Middle frontal gyrus (tissue), 1 donor: ENCODE results near the gene BTC.
"Not testable (repeated sequence)": the region's sequence is repeated elsewhere in the genome, so short reads cannot be mapped to it uniquely, and the experiment has no call there.

Experiments
- DNase-seq: peaks from one replicate; pipeline ENCODE4 v3.0.0-alpha.2; 2015; ENCODE audit warnings: low spot score; ENCODE audit errors: extremely low spot score

BTC gene, protein sequence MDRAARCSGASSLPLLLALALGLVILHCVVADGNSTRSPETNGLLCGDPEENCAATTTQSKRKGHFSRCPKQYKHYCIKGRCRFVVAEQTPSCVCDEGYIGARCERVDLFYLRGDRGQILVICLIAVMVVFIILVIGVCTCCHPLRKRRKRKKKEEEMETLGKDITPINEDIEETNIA

DNA sequence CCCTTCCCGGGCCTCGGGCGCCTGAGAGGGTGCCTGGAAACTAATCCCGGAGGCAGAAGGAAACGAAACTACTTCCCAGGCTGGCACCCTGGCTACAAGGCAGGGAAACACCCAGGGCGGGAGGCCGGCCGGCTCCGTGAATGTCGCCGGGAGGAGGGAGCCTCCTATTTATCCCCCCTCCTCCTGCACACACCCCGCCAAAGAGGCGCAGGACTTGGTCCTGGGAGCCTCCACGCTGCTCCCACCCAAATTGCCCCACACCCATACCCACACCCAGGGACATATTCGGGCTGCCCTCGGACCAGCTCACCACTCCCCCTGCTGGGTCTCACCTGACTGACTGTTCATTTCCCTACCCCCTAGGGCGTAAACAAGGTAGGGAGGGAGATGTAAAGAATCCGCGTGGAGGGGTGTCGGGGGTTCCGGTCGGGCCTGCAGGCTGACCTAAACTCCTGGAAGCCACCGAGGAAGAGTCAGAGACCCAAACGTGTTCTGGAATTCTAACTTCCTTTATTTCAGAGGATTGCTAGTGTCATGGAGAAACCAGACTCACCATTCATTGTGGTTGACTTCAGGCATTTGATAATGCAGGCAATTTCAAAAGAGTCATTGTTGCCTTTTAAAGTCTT lies at the start of gene BTC:
TSS of gene BTC (minus strand) at position 142 of the 629 bp plus-strand sequence. CDS start 198 bp downstream, outside the sequence.
- DNase-seq, result no peak

DNA sequence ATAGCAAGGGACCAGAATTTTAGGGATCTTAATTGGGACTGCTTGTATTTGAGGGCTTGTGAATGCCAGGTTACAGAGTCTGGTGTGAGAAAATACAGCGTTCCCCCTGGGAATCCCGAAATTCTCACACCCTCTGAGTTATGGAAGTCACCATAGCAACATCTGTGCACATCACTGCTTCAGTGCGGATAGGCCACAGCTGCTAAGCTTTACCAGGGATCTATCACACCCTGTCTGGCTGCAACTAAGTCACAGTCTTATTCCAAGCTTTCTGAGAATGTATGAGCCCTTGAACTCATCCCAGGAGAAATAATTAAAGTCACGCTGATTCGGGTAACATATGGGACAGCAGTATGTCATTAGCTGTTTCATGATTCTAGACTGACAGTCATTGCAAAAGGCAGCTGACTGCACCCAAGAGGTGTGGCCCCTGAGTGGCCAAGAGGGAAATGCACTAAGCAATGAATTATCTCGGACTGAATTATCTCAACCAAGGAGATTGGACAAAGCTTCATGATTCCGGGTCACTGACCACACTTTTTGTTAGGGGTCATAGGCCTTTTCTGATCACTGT lies 46.7 kb upstream of the BTC start:
- no peak for DNase-seq

DNA sequence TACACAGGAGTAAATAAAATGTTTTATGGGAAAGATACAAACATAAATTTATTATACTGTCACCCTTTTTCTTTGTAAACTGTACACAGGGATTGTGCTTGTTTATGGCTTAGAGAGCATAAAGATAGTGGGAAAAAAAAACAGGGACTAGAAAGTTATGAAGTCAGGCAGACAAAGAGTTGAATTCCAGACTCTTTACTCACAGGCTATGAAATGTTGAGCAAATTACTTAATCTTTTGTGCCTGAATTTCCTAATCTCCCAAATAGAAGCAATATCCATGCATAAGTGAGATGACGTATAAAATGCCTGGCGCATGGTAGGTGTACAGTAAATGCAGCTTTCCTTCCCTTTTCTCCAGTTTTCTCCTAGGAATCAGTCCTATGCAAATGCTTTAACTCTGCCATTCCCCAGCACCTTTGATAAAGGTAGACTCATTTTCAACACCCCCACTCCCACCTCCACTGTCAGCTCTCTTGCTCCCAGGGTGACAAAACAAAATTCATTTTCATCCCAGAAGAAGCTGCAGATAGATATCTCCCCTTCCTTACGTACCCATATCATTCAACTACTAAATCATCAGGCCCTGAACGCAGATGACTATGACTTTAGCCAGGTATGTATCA lies 44.5 kb upstream of the BTC start:
- no peak for DNase-seq

DNA sequence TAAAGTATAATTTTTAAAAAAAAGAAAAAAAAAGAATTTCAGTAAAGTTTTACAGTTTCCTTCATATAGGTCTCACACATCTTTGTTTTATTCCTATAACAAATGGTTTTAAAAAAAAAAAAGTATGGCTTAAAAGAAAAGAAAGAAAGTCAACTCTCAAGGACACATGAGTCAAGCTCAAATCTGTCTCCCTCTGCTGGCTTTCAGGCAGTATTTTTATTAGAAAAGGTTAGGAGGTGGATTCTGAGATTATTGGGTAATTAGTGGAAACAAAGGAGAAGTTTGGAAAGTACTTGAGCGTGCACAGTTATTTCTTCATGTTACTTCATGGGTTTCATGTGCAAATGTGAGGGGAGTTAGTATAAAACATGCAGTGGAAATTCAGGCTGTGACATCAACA lies 36.6 kb upstream of the BTC start:
- no peak for DNase-seq

DNA sequence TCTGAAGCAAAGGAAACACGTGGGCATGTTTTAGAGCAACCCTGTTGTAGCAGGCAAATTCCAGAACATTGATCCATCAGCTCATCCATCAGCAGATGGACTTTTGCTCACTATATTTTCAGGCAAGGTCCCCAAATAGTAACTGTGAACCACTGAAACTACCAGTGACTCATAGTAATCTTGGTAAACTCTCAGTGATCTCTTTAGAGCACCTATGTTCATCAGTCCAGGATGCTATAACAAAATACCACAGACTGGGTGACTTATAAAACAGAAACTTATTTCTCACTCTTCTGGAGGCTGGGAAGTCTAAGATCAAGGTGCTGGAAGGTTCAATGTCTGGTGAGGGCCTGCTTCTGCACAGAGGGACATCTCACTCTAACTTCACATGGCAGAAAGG lies 28.9 kb upstream of the BTC start:
- no peak for DNase-seq

DNA sequence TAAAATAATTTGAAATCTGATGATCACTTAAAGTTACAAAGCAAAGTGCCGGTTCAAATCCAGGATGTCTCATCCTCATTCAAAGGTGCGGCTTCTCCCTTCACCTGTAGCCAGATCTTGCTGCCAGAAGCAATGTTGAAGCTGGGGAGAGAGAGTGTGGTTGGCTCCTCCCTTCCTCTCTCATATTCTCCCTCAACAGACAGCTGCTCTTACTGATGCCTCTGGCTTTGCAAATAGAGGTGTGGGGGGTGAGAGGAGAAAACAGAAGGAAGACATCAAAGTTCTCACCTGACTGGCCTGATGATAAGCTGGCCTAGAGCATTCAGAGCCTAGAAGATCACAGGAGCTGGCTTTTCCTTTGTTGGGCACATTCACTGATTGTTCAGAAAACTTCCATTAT lies 28.3 kb upstream of the BTC start:
- DNase-seq, result no peak

DNA sequence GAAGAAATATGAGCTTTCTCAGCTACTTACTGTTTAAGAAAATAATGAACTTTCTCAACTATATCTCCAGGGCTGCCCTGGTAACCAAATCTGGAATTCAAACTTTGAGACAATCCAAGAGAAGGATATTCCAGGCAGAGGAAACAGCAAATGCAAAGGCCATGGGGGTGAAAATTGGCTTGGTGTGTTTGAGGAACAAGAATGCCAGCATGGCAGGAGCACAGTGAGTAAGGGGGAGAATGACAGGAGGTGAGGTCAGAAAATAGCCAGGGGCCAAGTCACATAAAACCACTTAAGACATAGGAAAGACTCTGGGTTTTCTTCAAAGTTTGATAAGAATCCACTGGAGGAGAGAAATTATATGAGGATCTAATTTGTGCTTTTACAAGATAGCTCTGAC lies 27.2 kb upstream of the BTC start:
- DNase-seq, result no peak

DNA sequence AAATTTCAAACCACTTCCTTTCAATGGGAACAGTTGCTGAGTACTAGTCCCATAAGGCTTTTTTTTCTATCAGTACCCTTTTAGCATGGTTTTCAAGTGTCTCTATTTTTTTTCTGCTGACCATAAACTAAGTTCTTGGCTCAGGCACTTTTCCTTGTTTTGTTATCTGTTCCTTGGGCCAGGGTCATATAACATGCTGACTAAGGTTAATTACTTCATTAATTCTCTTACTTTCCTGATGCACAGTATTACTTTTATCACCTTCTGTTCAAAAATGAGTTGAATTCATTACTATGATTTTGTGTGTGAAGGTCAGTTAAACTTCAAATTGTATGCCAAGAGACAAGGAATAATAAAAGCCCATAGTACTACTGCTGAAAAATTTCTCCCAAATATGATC lies 19.7 kb upstream of the BTC start:
- no peak for DNase-seq

DNA sequence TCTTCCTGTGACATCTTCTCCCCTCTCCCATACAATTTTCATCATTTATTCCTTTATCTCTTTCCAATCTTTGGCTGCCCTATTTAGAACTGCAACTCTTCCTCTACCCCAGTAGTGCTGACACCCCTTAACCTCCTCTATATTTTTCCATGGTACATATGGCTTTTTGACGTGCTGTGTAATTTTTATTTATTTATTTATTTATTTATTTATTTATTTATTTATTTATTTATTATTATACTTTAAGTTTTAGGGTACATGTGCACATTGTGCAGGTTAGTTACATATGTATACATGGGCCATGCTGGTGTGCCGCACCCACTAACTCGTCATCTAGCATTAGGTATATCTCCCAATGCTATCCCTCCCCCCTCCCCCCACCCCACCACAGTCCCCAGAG lies 17.7 kb upstream of the BTC start:
- DNase-seq, result not testable (repeated sequence)

DNA sequence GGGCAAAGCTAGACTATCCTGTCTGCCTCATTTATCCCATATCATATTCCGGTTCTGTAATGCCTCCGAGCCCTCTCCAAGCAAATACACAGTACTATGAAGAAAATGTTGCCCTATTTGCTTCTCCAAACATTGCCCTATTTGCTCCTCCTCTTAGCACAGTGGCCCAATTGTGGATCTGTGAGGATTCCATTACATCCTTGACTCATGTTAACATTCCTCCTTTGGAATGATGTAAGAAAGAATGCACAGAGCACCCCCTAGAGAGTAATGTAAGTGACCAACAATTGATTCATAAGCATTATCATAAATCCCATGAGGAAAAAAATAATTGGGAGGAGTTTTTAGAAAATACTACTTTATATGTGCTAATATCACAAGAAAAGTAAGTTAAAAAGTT lies 11.3 kb upstream of the BTC start:
- no peak for DNase-seq

DNA sequence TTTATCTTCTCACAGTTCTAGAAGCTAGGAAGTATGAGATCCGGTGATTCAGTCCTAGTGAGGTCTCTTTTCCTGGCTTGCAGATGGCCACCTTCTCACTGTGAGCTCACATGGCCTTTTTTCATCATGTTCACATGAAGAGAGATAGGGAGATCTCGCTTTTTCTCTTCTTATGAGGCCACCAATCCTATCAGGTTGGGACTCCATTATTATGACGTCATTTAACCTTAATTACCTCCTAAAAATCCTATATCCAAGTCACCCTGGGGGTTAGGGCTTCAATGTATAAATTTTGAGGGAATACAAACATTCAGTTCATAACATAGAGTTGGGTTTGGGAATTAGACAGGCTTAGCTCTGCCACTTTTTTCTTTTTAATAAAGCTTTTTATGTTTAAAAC lies 6.0 kb upstream of the BTC start:
- DNase-seq, result no peak

DNA sequence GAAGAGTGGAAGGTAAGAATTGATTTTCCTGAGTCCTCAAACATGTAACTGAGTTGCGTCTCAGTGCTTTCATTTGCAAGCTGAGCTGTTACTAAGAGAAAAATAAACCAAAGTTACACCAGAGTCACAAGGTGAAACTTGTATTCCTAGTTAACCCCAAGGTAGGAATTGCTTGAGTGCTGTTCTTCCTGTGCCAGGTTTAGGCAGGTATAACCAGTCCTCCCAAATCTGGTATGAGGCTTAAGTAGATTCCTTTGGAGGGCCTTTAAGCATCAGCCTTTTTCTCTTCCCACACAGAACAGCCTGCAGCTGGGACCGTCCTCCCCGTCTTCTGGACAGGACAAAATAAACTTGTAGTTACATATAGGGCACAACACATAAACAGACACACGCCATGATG lies 2.3 kb upstream of the BTC start:
- no peak for DNase-seq

DNA sequence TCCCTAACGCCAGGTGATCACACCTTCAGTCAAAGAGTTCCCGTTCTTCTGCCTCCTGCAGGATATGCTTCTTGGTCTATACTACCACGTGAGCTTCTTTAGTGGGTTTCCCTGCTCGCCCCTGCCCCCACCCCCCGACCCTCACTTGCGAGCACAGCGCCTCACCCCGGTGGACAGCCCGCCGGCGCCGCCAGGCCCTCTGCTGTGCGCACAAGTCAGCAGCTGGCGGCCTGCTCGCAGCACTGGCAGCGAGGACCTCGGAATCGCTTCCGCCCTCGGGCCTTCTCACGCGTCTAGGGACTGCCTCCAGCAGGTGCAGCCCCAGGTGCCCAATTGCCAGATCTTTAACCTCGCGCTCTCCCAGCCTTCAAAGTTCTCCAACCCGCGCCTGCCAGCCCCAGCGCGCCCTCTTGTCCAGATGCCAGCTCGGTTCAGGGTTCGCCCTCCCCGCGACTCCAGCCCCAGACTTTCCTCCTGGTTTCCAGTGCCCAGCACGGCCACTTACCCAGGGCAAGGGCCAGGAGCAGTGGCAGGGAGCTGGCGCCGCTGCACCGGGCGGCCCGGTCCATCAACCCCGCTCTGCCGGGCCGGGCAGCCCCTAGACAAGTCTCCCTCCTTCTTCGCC lies 454 bp downstream of the BTC start:
- DNase-seq, result no peak

DNA sequence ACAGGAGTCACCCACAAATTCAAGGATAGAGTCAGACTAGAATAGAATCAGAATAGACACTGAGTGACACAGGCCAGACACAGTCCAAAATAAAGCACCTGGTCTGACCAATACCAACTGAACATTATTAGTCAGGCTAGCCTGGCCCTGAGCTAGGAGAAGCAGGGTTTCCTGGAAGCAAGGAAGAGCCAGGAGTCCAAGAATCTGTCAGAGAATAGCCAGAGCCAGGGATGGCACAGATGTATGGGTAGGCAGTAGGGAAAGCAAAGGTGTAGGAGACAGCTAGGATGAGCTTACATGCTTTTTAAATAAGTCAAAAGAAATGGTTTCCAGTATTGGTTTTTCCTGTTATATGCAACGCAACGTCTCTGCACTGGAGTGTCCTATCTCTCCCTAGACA lies 3.7 kb downstream of the BTC start:
- DNase-seq, result no peak

DNA sequence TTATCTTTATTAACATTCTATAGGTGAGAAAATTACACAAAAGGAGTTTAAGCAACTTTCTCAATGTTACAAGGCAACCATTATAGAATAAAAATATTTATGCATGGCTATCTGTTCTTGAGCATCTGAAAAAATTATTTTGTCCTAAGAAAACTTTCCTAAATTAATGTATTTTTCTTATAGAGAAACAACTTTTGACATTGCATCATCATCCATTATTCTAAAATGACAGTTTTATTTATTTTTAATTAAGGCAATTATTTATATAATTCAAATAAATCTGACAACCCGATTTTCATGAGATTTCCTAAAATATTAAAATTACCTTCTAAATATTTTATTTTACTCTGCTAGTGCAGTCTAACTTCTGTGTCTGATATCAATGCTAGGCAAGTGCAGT lies 4.8 kb downstream of the BTC start:
- DNase-seq, result no peak

DNA sequence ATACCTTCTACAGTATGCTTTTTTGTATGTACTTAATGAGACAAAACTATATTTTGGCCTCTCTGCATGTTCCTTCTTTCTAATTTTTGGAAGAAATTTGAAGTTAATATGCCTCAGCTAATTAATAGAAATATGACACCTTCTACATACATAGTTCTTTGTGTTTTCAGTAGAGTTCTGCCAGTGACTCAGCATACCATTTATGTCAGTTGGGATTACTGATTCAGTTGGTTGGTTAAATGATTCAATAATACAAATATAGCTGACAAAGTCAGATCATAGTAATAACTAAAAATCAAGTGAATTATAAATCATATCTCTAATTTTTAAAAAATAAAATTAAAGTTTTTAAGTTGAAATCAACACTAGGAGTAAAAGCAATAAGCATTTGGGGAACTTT lies 16.8 kb downstream of the BTC start:
- DNase-seq, result no peak

DNA sequence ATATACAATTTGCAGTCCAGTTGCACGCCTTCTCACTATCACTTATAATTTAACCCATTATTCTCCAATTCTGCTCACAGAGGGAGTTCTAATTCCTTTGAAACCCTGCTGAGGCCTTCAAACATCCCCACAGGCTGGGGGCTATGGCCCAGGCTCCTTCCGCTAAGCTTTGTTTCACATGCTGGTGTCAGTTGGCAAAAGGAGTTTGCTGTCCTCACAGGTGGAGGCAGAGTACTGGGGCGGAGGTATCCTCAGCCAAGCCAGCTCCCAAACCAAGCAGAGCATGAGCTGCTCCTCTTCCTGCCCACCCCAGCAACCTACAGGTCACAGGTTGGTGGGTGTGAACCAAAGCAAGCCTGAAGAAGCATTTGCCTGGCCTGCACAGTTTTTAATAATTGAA lies 21.5 kb downstream of the BTC start:
- no peak for DNase-seq

DNA sequence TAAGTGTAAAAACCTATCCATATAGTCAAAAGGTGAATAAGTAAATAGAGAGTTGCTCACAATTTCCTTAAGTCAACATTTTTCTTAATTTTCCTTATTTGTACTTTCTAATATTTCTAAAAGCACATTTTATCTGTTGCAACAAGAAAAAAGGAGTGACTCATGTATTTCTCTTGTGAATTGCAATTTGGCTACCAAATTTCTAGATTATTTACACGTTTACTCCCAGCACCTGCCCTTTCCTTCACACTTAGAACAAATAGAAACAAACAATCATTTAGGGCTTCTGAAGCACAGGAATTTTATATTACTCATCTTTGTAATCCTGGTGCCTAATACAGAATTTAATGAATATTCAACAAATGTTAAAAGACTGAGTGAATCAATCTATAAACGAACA lies 22.2 kb downstream of the BTC start:
- no peak for DNase-seq

DNA sequence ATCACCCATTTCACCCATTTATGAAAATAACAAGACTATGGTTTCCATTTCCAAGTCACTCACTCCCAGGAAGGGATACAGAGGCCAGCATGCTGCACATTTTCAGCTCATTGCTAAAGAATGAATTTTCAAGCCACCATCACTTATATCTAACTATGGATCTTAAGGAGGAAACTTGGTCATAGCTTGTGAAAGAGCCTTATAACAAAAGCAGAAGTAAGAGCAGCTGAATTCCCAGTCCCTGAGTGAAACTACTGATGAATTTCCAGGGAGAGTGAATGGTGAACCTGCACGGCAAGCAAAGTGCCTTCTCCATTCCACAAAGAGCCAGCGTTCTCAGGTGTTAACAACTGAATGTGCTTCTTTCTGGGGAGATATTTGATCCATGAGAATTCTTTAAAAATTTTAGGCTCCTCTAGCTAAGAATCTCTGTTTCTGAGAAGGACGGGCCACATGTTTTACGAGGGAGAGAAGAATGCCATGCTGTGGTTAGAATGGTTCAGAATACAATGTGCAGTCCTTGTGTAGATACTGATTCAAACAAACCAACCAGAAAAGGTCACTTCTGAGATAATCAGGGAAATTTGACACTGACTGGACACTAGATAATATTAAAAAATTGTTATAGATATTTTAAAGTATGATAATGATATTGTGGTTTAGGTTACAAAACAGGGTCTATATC lies 24.0 kb downstream of the BTC start:
- DNase-seq, result no peak

DNA sequence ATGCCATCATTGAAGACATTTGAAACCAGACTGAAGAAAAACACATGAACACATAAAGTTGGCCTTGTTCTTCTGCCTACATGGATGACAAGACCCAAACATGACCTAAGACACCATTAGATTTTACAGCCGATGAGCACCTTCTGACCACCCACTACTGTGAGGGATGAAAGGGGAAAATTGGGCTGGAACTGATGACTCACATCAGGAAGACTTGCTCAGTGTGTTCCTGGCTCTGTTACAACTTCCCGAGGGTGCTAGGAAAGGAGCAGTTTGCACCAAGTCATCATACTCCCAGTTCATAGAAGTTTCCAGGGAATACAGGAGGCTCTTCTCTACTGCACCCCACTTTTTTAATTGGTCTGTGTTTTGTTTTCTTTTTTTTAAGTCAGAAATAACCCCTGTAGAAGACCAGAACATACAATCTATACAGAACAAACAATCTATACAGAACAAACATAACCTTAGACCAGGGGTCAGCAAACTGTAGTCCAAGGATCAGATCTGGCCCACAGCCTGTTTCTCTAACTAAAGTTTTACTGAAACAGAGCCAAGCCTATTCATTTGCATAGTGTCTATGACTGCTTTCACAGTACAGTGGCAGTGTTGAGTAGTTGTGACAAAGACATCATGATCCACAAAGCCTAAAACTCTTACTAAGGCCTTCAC lies 25.3 kb downstream of the BTC start:
- DNase-seq, result no peak

DNA sequence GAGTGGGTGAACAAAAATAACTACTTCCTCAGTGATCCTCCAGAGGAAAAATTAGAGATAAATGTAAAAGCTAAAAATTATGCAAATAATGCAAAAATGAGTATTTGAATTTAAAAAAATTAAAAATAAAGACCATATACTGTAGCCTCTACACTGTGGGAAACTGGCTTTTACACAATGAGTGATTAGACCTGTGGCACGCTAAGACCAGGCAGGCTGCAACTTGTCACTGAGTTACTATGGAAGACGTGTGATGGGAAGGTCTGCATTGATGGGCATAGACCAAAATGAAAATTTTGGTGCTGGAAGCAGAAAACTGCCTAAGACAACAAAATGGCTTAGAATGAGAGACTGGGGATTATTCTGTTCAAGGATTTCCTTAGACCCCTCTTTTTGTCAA lies 30.2 kb downstream of the BTC start:
- DNase-seq, result no peak
